NCI-H128 (cell line): ENCODE results near the gene GPR25.

Experiments used
- DNase-seq: peaks from one replicate; lab custom pipeline; 2025; ENCODE audit not compliant: unreplicated experiment; lab: John Stamatoyannopoulos, UW

Gene GPR25

GRCh38 chr1:200872446-200873115 lies at the start of gene GPR25:
GPR25 (plus strand) TSS chr1:200872981; CDS start chr1:200873038, 57 bp downstream.
- no peak for DNase-seq

GRCh38 chr1:200831091-200831490 lies 41.7 kb upstream of the GPR25 start:
- DNase-seq = no peak

GRCh38 chr1:200834383-200834782 lies 38.4 kb upstream of the GPR25 start:
- DNase-seq = no peak

- no peak for DNase-seq
Observed at GRCh38 chr1:200836213-200836612, 36.6 kb upstream of the GPR25 start.

GRCh38 chr1:200837931-200838571 lies 34.7 kb upstream of the GPR25 start:
- no peak for DNase-seq

GRCh38 chr1:200838676-200839445 lies 33.9 kb upstream of the GPR25 start:
- DNase-seq = no peak

- DNase-seq = no peak
Observed at GRCh38 chr1:200845360-200845759, 27.4 kb upstream of the GPR25 start.

- no peak for DNase-seq
Observed at GRCh38 chr1:200846398-200846797, 26.4 kb upstream of the GPR25 start.

GRCh38 chr1:200849430-200849829 lies 23.4 kb upstream of the GPR25 start:
- no peak for DNase-seq

GRCh38 chr1:200850554-200850953 lies 22.2 kb upstream of the GPR25 start:
- DNase-seq = no peak

- DNase-seq = no peak
Observed at GRCh38 chr1:200856716-200857357, 15.9 kb upstream of the GPR25 start.

- no peak for DNase-seq
Observed at GRCh38 chr1:200857804-200858203, 15.0 kb upstream of the GPR25 start.

GRCh38 chr1:200861937-200862647 lies 10.7 kb upstream of the GPR25 start:
- DNase-seq = no peak

- DNase-seq = no peak
Observed at GRCh38 chr1:200862713-200863415, 9.9 kb upstream of the GPR25 start.

- DNase-seq = no peak
Observed at GRCh38 chr1:200866116-200866515, 6.7 kb upstream of the GPR25 start.

GRCh38 chr1:200866521-200866920 lies 6.3 kb upstream of the GPR25 start:
- no peak for DNase-seq

- no peak for DNase-seq
Observed at GRCh38 chr1:200867018-200867811, 5.6 kb upstream of the GPR25 start.

GRCh38 chr1:200869376-200869752 lies 3.4 kb upstream of the GPR25 start:
- DNase-seq = no peak

GRCh38 chr1:200869753-200870391 lies 2.9 kb upstream of the GPR25 start:
- DNase-seq = no peak
